ENCODE measurements around the gene SNAP47.

The SNAP47 gene

GRCh38 chr1:227815468-227816409, 80.5 kb downstream of the SNAP47 start, which contains the start of gene PRSS38:
Gene PRSS38, plus strand, starts transcription at chr1:227815675. Its CDS starts 42 bp downstream, at chr1:227815717.
- no peak for ATAC-seq

GRCh38 chr1:227816750-227817446, 81.7 kb downstream of the SNAP47 start:
- TF ChIP-seq OSR1 (CRISPR knock-in tag; IDR thresholded peaks at IDR 0.05) (no peak), TOX (CRISPR knock-in tag; IDR thresholded peaks at IDR 0.05; ENCODE audit: borderline replicate concordance) (no peak), CSRNP3 (CRISPR knock-in tag; IDR thresholded peaks at IDR 0.05) (no peak), ZFP30 (CRISPR knock-in tag; IDR thresholded peaks at IDR 0.05) (no peak), POU6F1 (CRISPR knock-in tag; IDR thresholded peaks at IDR 0.05; ENCODE audit: borderline replicate concordance, low read depth) (no peak), ISL1 (CRISPR knock-in tag; IDR thresholded peaks at IDR 0.05) (no peak), ESRRG (CRISPR knock-in tag; IDR thresholded peaks at IDR 0.05) (no peak), SNAI2 (CRISPR knock-in tag; IDR thresholded peaks at IDR 0.05) (no peak), PATZ1 (CRISPR knock-in tag; IDR thresholded peaks at IDR 0.05; ENCODE audit: borderline replicate concordance) (no peak), ZFP3 (CRISPR knock-in tag; IDR thresholded peaks at IDR 0.05) (no peak), TCF4 (CRISPR knock-in tag; IDR thresholded peaks at IDR 0.05; ENCODE audit: borderline replicate concordance) (no peak), ZNF70 (CRISPR knock-in tag; IDR thresholded peaks at IDR 0.05) (no peak), ZC3H10 (CRISPR knock-in tag; IDR thresholded peaks at IDR 0.05) (no peak), RARB (CRISPR knock-in tag; IDR thresholded peaks at IDR 0.05) (no peak), ZNF8 (CRISPR knock-in tag; IDR thresholded peaks at IDR 0.05) (no peak), ZNF565 (CRISPR knock-in tag; conservative IDR thresholded peaks at IDR 0.05; ENCODE audit: low read depth) (no peak), BACH2 (CRISPR knock-in tag; IDR thresholded peaks at IDR 0.05; ENCODE audit: borderline replicate concordance) (no peak), CREB5 (CRISPR knock-in tag; IDR thresholded peaks at IDR 0.05; ENCODE audit: low read depth) (no peak), GLIS3 (CRISPR knock-in tag; IDR thresholded peaks at IDR 0.05) (no peak)
- ATAC-seq: no peak

More at GRCh38 chr1:227815468-227816409, 80.5 kb downstream of the SNAP47 start, which contains the start of gene PRSS38:
- no peak for TF ChIP-seq PPARA (CRISPR knock-in tag; IDR thresholded peaks at IDR 0.05; ENCODE audit: borderline replicate concordance)

- ATAC-seq: no peak
- no peak for TF ChIP-seq CSDC2 (CRISPR knock-in tag; IDR thresholded peaks at IDR 0.05)
- TF ChIP-seq PPARA (CRISPR knock-in tag; IDR thresholded peaks at IDR 0.05; ENCODE audit: borderline replicate concordance): no peak
- no peak for TF ChIP-seq ZC3H10 (CRISPR knock-in tag; IDR thresholded peaks at IDR 0.05)
- TF ChIP-seq ARNTL (CRISPR knock-in tag; IDR thresholded peaks at IDR 0.05; ENCODE audit: borderline replicate concordance, low read depth): no peak
- TF ChIP-seq CREB5 (CRISPR knock-in tag; IDR thresholded peaks at IDR 0.05; ENCODE audit: low read depth): no peak
- no peak for TF ChIP-seq SNAI2 (CRISPR knock-in tag; IDR thresholded peaks at IDR 0.05)
- TF ChIP-seq RARB (CRISPR knock-in tag; IDR thresholded peaks at IDR 0.05): no peak
- TF ChIP-seq GLIS3 (CRISPR knock-in tag; IDR thresholded peaks at IDR 0.05): no peak
Measured at GRCh38 chr1:227823537-227823936, 88.3 kb downstream of the SNAP47 start.

Measured in SK-N-SH treated with all-trans-retinoic acid at 6 μM for 48 hours (cell line).